ENCODE measurements around the gene ADD1.

GRCh38 chr4:2954358-2955185 lies 110.9 kb downstream of the ADD1 start:
- TF ChIP-seq CTCF (conservative IDR thresholded peaks at IDR 0.05 in 1 of 2, IDR thresholded peaks at IDR 0.05 in 1 of 2; ENCODE audit: low read depth in 1 of 2, low read length in 2 of 2) (no peak), EZH2 (IDR thresholded peaks at IDR 0.05; ENCODE audit: low read length, missing control alignments) (no peak)

All from fibroblast of lung (primary cell).